ENCODE measurements around the gene RMDN3. TPM values are rescaled to one million over a fixed set of nuclear protein-coding genes. Genes with fewer than 3 reads are reported as not detected.

Gene RMDN3
- total and polyA plus RNA-seq, 2 of the 13 experiments (the other 11 are each of a cell fraction or from before 2014, with no cell fraction given): 16.8 to 19.5 TPM

- 0 out of 2 replicates have a peak, but pooled peaks have one; percentile 16 for TF ChIP-seq ZNF598 (CRISPR knock-in tag; IDR thresholded peaks at IDR 0.05; ENCODE audit: borderline replicate concordance)
- TF ChIP-seq PBX2 (CRISPR knock-in tag; IDR thresholded peaks at IDR 0.05): peak; percentile 47; the same call in 1 of the 2 replicates
- TF ChIP-seq XBP1 (CRISPR knock-in tag; IDR thresholded peaks at IDR 0.05): no peak
- 0 out of 2 replicates have a peak, but pooled peaks have one; percentile 40 for TF ChIP-seq ZNF878 (CRISPR knock-in tag; IDR thresholded peaks at IDR 0.05)
- TF ChIP-seq, protein P1, sequence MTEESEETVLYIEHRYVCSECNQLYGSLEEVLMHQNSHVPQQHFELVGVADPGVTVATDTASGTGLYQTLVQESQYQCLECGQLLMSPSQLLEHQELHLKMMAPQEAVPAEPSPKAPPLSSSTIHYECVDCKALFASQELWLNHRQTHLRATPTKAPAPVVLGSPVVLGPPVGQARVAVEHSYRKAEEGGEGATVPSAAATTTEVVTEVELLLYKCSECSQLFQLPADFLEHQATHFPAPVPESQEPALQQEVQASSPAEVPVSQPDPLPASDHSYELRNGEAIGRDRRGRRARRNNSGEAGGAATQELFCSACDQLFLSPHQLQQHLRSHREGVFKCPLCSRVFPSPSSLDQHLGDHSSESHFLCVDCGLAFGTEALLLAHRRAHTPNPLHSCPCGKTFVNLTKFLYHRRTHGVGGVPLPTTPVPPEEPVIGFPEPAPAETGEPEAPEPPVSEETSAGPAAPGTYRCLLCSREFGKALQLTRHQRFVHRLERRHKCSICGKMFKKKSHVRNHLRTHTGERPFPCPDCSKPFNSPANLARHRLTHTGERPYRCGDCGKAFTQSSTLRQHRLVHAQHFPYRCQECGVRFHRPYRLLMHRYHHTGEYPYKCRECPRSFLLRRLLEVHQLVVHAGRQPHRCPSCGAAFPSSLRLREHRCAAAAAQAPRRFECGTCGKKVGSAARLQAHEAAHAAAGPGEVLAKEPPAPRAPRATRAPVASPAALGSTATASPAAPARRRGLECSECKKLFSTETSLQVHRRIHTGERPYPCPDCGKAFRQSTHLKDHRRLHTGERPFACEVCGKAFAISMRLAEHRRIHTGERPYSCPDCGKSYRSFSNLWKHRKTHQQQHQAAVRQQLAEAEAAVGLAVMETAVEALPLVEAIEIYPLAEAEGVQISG (CRISPR knock-in tag; IDR thresholded peaks at IDR 0.05): no peak; the same call in 1 of the 2 replicates
- TF ChIP-seq POGK (CRISPR knock-in tag; conservative IDR thresholded peaks at IDR 0.05): peak; percentile 75; the same call in 1 of the 2 replicates
- no peak for TF ChIP-seq ZFP62 (CRISPR knock-in tag; IDR thresholded peaks at IDR 0.05)
- TF ChIP-seq ZNF563 (CRISPR knock-in tag; IDR thresholded peaks at IDR 0.05): peak; percentile 93
- peak; percentile 81; the same call in 1 of the 2 replicates for TF ChIP-seq MEIS2 (CRISPR knock-in tag; IDR thresholded peaks at IDR 0.05)
- TF ChIP-seq JUN (CRISPR knock-in tag; IDR thresholded peaks at IDR 0.05): peak; percentile 28; the same call in 1 of the 2 replicates
- TF ChIP-seq FOXJ3 (CRISPR knock-in tag; IDR thresholded peaks at IDR 0.05; ENCODE audit: borderline replicate concordance): peak; percentile 46; the same call in 1 of the 2 replicates
- TF ChIP-seq ZNF10 (CRISPR knock-in tag; IDR thresholded peaks at IDR 0.05; ENCODE audit: borderline replicate concordance, low read depth): no peak
- no peak for TF ChIP-seq ZNF207 (IDR thresholded peaks at IDR 0.05; ENCODE audit: borderline replicate concordance)
- TF ChIP-seq, protein P2, sequence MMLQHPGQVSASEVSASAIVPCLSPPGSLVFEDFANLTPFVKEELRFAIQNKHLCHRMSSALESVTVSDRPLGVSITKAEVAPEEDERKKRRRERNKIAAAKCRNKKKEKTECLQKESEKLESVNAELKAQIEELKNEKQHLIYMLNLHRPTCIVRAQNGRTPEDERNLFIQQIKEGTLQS (CRISPR knock-in tag; IDR thresholded peaks at IDR 0.05): no peak
- TF ChIP-seq ZNF749 (CRISPR knock-in tag; IDR thresholded peaks at IDR 0.05; ENCODE audit: borderline replicate concordance): peak; percentile 81; the same call in 1 of the 2 replicates
- no peak; the same call in 1 of the 2 replicates for TF ChIP-seq ZNF337 (CRISPR knock-in tag; IDR thresholded peaks at IDR 0.05; ENCODE audit: borderline replicate concordance, low read depth)
These were observed 9.0 kb upstream of the RMDN3 start, which contains the start of gene GCHFR (continued) for GRCh38 chr15:40763801-40764628.

All from HepG2 (cell line).